HG02981 (cell line): ENCODE results near the gene MALT1.

ENCODE experiments used
- ATAC-seq: cut with Tn5 transposase; IDR thresholded peaks from one replicate; pipeline ENCODE4 v1.9.1; 2021; ENCODE audit warnings: mild to moderate bottlenecking, moderate library complexity; ENCODE audit not compliant: unreplicated experiment

Gene MALT1

GRCh38 chr18:58690259-58690658 lies 19.0 kb downstream of the MALT1 start:
- ATAC-seq, result no peak

GRCh38 chr18:58691256-58691655 lies 20.0 kb downstream of the MALT1 start:
- no peak for ATAC-seq

GRCh38 chr18:58692422-58693185 lies 21.3 kb downstream of the MALT1 start:
- no peak for ATAC-seq

- ATAC-seq, result no peak
Measured at GRCh38 chr18:58694221-58694620, 23.0 kb downstream of the MALT1 start.

- ATAC-seq, result no peak
Measured at GRCh38 chr18:58694720-58695468, 23.6 kb downstream of the MALT1 start.

- ATAC-seq, result no peak
Measured at GRCh38 chr18:58695772-58696171, 24.5 kb downstream of the MALT1 start.

GRCh38 chr18:58697146-58697545 lies 25.9 kb downstream of the MALT1 start:
- no peak for ATAC-seq

GRCh38 chr18:58698701-58699193 lies 27.5 kb downstream of the MALT1 start:
- no peak for ATAC-seq

- no peak for ATAC-seq
Measured at GRCh38 chr18:58699551-58699950, 28.3 kb downstream of the MALT1 start.

- no peak for ATAC-seq
Measured at GRCh38 chr18:58700209-58700608, 28.9 kb downstream of the MALT1 start.

- ATAC-seq, result no peak
Measured at GRCh38 chr18:58712930-58713329, 41.7 kb downstream of the MALT1 start.

- ATAC-seq, result no peak
Measured at GRCh38 chr18:58714259-58714658, 43.0 kb downstream of the MALT1 start.

GRCh38 chr18:58714821-58715220 lies 43.6 kb downstream of the MALT1 start:
- no peak for ATAC-seq

- ATAC-seq, result no peak
Measured at GRCh38 chr18:58715540-58715939, 44.3 kb downstream of the MALT1 start.

GRCh38 chr18:58716060-58716756 lies 44.9 kb downstream of the MALT1 start:
- ATAC-seq, result peak; percentile 50

GRCh38 chr18:58721566-58722239 lies 50.4 kb downstream of the MALT1 start:
- no peak for ATAC-seq

GRCh38 chr18:58723810-58724602 lies 52.7 kb downstream of the MALT1 start:
- no peak for ATAC-seq

- ATAC-seq, result no peak
Measured at GRCh38 chr18:58726671-58727070, 55.4 kb downstream of the MALT1 start.

GRCh38 chr18:58727776-58728500 lies 56.7 kb downstream of the MALT1 start:
- no peak for ATAC-seq

GRCh38 chr18:58728719-58729118 lies 57.5 kb downstream of the MALT1 start:
- no peak for ATAC-seq
